OCI-LY3 (cell line): ENCODE data around the gene PAM16.

Experiments
- H2AFZ ChIP-seq: fragments of 200-600, 300-600 bp; shearing (Covaris generic); 2 replicates; pipeline ENCODE4 v1.6.0; 2014; ENCODE audit warnings: antibody characterized with exemption, low read depth, low read length
- H3K27ac ChIP-seq: fragments of 200-600, 300-600 bp; sonication (generic); 2 replicates; pipeline ENCODE4 v1.5.1; 2014; ENCODE audit warnings: mild to moderate bottlenecking, low read length, moderate library complexity, mixed read lengths
- H3K27me3 ChIP-seq: fragments of 200-600, 300-600 bp; sonication (generic); 2 replicates; pipeline ENCODE4 v1.6.1; 2014; ENCODE audit warnings: low read depth, low read length, mixed read lengths
- H3K36me3 ChIP-seq: fragments of 200-600, 300-600 bp; sonication (generic); replicated peaks from 2 replicates; pipeline ENCODE3; 2014; ENCODE audit warnings: low read depth, low read length, mixed read lengths
- H3K4me1 ChIP-seq: fragments of 300-600, 200-600 bp; sonication (generic); 2 replicates; pipeline ENCODE4 v1.6.1; 2014; ENCODE audit warnings: low read length, mixed read lengths
- H3K4me2 ChIP-seq: fragments of 200-600, 300-600 bp; sonication (generic); 2 replicates; pipeline ENCODE4 v1.6.1; 2014; ENCODE audit warnings: low read length, mixed read lengths
- H3K4me3 ChIP-seq: fragments of 300-600, 200-600 bp; sonication (generic); 2 replicates; pipeline ENCODE4 v1.5.1; 2014; ENCODE audit warnings: antibody characterized with exemption, mild to moderate bottlenecking, low read length, moderate library complexity
- H3K79me2 ChIP-seq: fragments of 300-600, 200-600 bp; shearing (Covaris generic); 2 replicates; pipeline ENCODE4 v1.6.1; 2014; ENCODE audit warnings: mild to moderate bottlenecking, low read length, mixed read lengths
- H3K9ac ChIP-seq: fragments of 300-600, 200-600 bp; shearing (Covaris generic); 2 replicates; pipeline ENCODE4 v1.6.0; 2014; ENCODE audit warnings: mild to moderate bottlenecking, low read length, moderate library complexity
- H3K9me3 ChIP-seq: fragments of 200-600, 300-600 bp; shearing (Covaris generic); 2 replicates; pipeline ENCODE4 v1.6.1; 2014; ENCODE audit warnings: low read length, mixed read lengths; ENCODE audit not compliant: insufficient read depth
- H4K20me1 ChIP-seq: fragments of 200-600, 300-600 bp; sonication (generic); 2 replicates; pipeline ENCODE4 v1.6.1; 2016; ENCODE audit warnings: low read length, mixed read lengths; ENCODE audit not compliant: insufficient read depth
- EZH2phosphoT487 ChIP-seq: fragments of 200-600 bp; shearing (Covaris generic); IDR thresholded peaks from 2 replicates; pipeline ENCODE4 v1.6.1; 2018; ENCODE audit warnings: antibody characterized with exemption, mixed run types, low read depth
- TF ChIP-seq, protein P1 (sequence below): fragments of 200-600, 300-600 bp; sonication (generic); IDR thresholded peaks from 2 replicates; pipeline ENCODE4 v1.5.1; 2014; ENCODE audit warnings: antibody characterized with exemption, low read length, low read depth

PAM16 gene

DNA sequence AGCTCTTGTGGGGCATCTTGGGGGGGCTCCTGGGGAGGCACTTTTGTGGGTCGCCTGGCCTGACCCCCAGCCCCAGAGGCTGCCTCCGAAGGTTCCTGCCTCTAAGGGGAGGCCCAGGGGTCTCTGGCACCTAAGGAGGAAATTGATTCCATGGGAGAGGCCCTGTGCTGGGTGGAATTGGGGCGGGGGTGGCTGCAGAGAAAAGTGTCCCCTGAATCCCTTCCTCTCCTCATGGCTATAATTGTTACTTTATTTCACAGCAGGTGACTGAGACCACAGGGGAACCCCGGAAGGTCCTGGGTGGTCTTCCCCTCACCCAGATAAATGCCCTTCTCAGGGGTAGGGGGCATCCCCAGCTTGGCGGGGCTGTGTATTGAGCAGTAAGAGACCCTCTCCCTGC lies 32.2 kb downstream of the PAM16 start:
- Histone ChIP-seq H3K27ac (no peak overlapping the region), H3K9ac (no peak overlapping the region), H3K4me2 (peak overlapping the region; percentile 47)

GRCh38 chr16:4318451-4318910 lies 32.6 kb downstream of the PAM16 start:
- Histone ChIP-seq H3K4me1 (peaks cover 11% of the 10 kb centered on the region), H3K4me2 (no peak overlapping the region), H3K36me3 (no peaks in the 10 kb centered on the region), H3K4me3 (no peak overlapping the region), H2AFZ (no peak overlapping the region), H4K20me1 (no peaks in the 10 kb centered on the region), H3K27me3 (peaks cover 24% of the 10 kb centered on the region), H3K9ac (no peak overlapping the region), H3K79me2 (no peaks in the 10 kb centered on the region), H3K9me3 (no peaks in the 10 kb centered on the region), H3K27ac (no peak overlapping the region)
- TF ChIP-seq EZH2phosphoT487: no peak
- TF ChIP-seq, protein P1, sequence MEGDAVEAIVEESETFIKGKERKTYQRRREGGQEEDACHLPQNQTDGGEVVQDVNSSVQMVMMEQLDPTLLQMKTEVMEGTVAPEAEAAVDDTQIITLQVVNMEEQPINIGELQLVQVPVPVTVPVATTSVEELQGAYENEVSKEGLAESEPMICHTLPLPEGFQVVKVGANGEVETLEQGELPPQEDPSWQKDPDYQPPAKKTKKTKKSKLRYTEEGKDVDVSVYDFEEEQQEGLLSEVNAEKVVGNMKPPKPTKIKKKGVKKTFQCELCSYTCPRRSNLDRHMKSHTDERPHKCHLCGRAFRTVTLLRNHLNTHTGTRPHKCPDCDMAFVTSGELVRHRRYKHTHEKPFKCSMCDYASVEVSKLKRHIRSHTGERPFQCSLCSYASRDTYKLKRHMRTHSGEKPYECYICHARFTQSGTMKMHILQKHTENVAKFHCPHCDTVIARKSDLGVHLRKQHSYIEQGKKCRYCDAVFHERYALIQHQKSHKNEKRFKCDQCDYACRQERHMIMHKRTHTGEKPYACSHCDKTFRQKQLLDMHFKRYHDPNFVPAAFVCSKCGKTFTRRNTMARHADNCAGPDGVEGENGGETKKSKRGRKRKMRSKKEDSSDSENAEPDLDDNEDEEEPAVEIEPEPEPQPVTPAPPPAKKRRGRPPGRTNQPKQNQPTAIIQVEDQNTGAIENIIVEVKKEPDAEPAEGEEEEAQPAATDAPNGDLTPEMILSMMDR: no peak

More for the DNA sequence above, 32.2 kb downstream of the PAM16 start:
- no peaks in the 10 kb centered on the region for H3K79me2 ChIP-seq
- H3K4me1 ChIP-seq: peaks cover 11% of the 10 kb centered on the region
- no peak overlapping the region for H3K4me3 ChIP-seq
- no peaks in the 10 kb centered on the region for H3K9me3 ChIP-seq
- TF ChIP-seq, protein P1: no peak
- no peak for TF ChIP-seq EZH2phosphoT487
- no peaks in the 10 kb centered on the region for H4K20me1 ChIP-seq
- no peaks in the 10 kb centered on the region for H3K36me3 ChIP-seq
- H2AFZ ChIP-seq: no peak overlapping the region
- peaks cover 24% of the 10 kb centered on the region for H3K27me3 ChIP-seq

DNA sequence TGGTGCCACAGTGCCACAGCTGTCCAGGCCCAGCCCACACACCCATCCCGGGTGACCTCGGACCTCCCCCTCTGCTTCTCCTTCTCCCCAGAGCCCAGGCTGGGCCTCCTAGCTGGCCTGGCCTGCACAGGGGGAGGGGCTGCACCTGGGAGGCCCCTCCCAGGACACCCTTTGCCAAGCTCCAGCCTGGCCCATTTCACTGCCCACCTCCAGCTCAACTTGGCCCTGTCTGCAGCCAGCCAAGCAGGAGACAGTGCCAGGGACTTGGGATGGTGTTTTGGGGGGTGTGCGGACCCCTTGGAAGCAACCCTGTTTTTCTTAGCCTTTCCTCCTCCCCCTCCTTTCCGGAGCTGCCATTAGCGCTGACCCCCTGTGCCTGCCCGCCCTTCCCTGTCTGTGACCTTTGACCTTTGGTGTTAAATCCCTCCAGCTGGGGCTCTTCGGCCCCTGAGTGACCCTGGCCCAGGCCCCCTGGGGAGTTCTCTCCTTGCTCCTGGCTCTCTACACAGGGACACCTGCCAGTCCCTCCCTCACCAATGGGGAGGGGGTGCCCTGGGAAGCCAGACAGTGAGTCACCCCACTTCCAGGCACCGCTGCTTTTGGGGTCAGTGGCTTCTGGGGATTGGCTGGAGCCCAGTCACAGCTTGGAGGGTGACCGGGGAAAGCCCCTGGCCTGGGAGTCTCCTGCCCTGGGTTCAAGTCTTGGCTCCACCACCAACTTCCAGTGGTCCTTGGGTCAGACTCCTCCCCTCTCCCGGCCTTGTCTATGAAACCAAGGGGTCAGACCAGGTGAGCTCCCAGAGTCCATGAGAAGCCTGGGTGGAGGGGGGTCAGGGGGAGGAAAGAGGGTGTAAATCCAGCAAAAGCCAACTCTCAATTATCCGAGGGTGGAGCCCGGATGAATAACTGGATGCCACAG lies 33.3 kb downstream of the PAM16 start:
- Histone ChIP-seq H3K9me3 (no peaks in the 10 kb centered on the region), H2AFZ (no peak overlapping the region), H3K27ac (no peak overlapping the region), H3K36me3 (no peaks in the 10 kb centered on the region), H3K27me3 (peaks cover 24% of the 10 kb centered on the region), H3K4me2 (no peak overlapping the region), H4K20me1 (no peaks in the 10 kb centered on the region), H3K9ac (no peak overlapping the region), H3K4me1 (peaks cover 11% of the 10 kb centered on the region), H3K79me2 (no peaks in the 10 kb centered on the region), H3K4me3 (no peak overlapping the region)
- TF ChIP-seq, protein P1: no peak
- TF ChIP-seq EZH2phosphoT487: no peak

GRCh38 chr16:4316864-4317531 lies 34.1 kb downstream of the PAM16 start:
- H3K9ac ChIP-seq: no peak overlapping the region
- no peaks in the 10 kb centered on the region for H3K36me3 ChIP-seq
- H3K79me2 ChIP-seq: no peaks in the 10 kb centered on the region
- TF ChIP-seq, protein P1: no peak
- TF ChIP-seq EZH2phosphoT487: no peak
- H3K27ac ChIP-seq: no peak overlapping the region
- H3K4me2 ChIP-seq: peak overlapping the region; percentile 62
- H4K20me1 ChIP-seq: no peaks in the 10 kb centered on the region
- H3K9me3 ChIP-seq: no peaks in the 10 kb centered on the region
- H3K4me1 ChIP-seq: peaks cover 11% of the 10 kb centered on the region
- H3K27me3 ChIP-seq: peaks cover 24% of the 10 kb centered on the region
- no peak overlapping the region for H2AFZ ChIP-seq
- peak overlapping the region; percentile 74 for H3K4me3 ChIP-seq
